GM12878 (cell line): ENCODE results near the gene TOX2.

Experiments
- EP300 ChIP-seq, 2 experiments: fragments of 150-350 bp in 1 of 2; IDR thresholded peaks; 2 replicates each; pipeline ENCODE4 v1.6.1; 2011 to 2012; ENCODE audit warnings: low read depth in 2 of 2, low read length in 2 of 2, borderline replicate concordance in 1 of 2, improper control_type of control experiment in 1 of 2, inconsistent platforms in 1 of 2; ENCODE audit not compliant: control insufficient read depth in 1 of 2
- POLR2A ChIP-seq: IDR thresholded peaks from 2 replicates; pipeline ENCODE4 v1.6.1; 2011; ENCODE audit warnings: low read depth, mild to moderate bottlenecking, low read length
- TCF7 ChIP-seq: IDR thresholded peaks from 2 replicates; pipeline ENCODE4 v1.6.1; 2014; ENCODE audit warnings: antibody characterized with exemption, borderline replicate concordance

DNA sequence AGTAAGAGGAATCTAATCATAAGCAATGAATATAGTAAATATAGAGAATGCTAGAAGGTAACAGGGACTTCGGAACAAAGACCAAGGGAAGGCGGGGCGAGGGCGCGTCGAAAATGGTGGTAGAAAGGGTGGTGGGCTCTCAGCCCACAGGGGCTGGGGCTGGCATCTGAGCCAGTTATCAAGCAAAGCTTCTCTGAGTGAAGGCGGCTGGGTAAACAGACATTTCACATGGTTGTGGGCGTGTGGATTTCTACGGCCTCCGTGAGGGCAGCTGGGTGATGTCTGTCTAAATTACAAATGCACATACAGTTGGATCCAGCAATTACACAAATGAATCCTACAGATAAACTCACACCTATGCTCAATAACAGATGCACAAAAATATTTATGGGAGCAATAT is 56.6 kb downstream of the TOX2 start:
- no peak for TF ChIP-seq EP300 (IDR thresholded peaks at IDR 0.05; ENCODE audit: borderline replicate concordance in 1 of 2, control insufficient read depth in 1 of 2, low read depth in 2 of 2, low read length in 2 of 2)
- no peak for TF ChIP-seq POLR2A
- TF ChIP-seq TCF7: no peak
